HCT116 (cell line): ENCODE data around the gene POR.

Experiments
- EGR1 ChIP-seq: IDR thresholded peaks from 2 replicates; pipeline ENCODE4 v1.6.1; 2012; ENCODE audit warnings: low read depth
- ELF1 ChIP-seq: IDR thresholded peaks from 2 replicates; pipeline ENCODE4 v1.6.1; 2012; ENCODE audit warnings: low read depth, borderline replicate concordance
- EZH2 ChIP-seq: fragments of 200-600 bp; sonication (generic); IDR thresholded peaks from 2 replicates; pipeline ENCODE4 v1.6.1; 2017; ENCODE audit warnings: antibody characterized with exemption, mixed run types
- EZH2phosphoT487 ChIP-seq: fragments of 200-600 bp; IDR thresholded peaks from 2 replicates; pipeline ENCODE4 v1.6.1; 2018; ENCODE audit warnings: antibody characterized with exemption, borderline replicate concordance
- FOSL1 ChIP-seq: IDR thresholded peaks from 2 replicates; pipeline ENCODE4 v1.6.1; 2012; ENCODE audit warnings: low read depth
- JUND ChIP-seq: IDR thresholded peaks from 2 replicates; pipeline ENCODE4 v1.6.1; 2012
- POLR2A ChIP-seq: IDR thresholded peaks from 2 replicates; pipeline ENCODE4 v1.7.0; 2011; ENCODE audit warnings: borderline replicate concordance; ENCODE audit not compliant: insufficient read depth, insufficient read length; ENCODE audit errors: extremely low read depth
- POLR2AphosphoS5 ChIP-seq: IDR thresholded peaks from 2 replicates; pipeline ENCODE4 v1.6.1; 2011; ENCODE audit warnings: mild to moderate bottlenecking, low read depth, low read length, moderate library complexity
- SP1 ChIP-seq: IDR thresholded peaks from 2 replicates; pipeline ENCODE4 v1.6.1; 2012; ENCODE audit warnings: low read depth
- YY1 ChIP-seq: IDR thresholded peaks from 2 replicates; pipeline ENCODE4 v1.6.1; 2011; ENCODE audit warnings: low read length, low read depth, moderate library complexity, mild to moderate bottlenecking; ENCODE audit not compliant: insufficient replicate concordance; ENCODE audit errors: extremely low read depth
- TF ChIP-seq, protein P1 (sequence below), 3 experiments: fragments of 200-600 bp in 1 of 3; sonication (generic) in 1 of 3; IDR thresholded peaks in 2 of 3; conservative IDR thresholded peaks in 1 of 3; 2 replicates each; pipeline ENCODE4 v1.5.1; 2012 to 2017; ENCODE audit warnings: low read depth in 2 of 3, low read length in 2 of 3, antibody characterized with exemption in 1 of 3, borderline replicate concordance in 1 of 3, control low read depth in 1 of 3, mild to moderate bottlenecking in 1 of 3, mixed read lengths in 1 of 3, mixed run types in 1 of 3, moderate library complexity in 1 of 3; ENCODE audit not compliant: insufficient read depth in 1 of 3
- TF ChIP-seq, protein P2 (sequence below): IDR thresholded peaks from 2 replicates; pipeline ENCODE4 v1.6.1; 2012; ENCODE audit warnings: low read depth
- TF ChIP-seq, protein P3 (sequence below): IDR thresholded peaks from 2 replicates; pipeline ENCODE4 v1.6.1; 2012

DNA sequence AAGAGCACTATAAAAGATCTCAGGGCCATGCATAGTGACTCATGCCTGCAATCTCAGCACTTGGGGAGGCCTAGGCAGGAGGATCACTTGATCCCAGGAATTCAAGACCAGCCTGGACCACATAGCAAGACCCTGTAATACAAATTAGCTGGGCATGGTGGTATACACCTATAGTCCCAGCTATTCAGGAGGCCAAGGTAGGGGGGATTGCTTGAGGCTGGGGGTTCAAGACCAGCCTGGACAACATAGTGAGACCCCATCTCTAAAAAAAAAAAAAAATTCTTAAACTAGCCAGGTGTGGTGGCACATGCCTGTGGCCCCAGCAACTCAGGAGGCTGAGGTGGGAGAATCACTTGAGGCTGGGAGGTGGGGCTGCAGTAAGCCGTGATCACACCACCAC lies 117.0 kb downstream of the POR start:
- TF ChIP-seq EGR1 = no peak
- TF ChIP-seq, protein P1, sequence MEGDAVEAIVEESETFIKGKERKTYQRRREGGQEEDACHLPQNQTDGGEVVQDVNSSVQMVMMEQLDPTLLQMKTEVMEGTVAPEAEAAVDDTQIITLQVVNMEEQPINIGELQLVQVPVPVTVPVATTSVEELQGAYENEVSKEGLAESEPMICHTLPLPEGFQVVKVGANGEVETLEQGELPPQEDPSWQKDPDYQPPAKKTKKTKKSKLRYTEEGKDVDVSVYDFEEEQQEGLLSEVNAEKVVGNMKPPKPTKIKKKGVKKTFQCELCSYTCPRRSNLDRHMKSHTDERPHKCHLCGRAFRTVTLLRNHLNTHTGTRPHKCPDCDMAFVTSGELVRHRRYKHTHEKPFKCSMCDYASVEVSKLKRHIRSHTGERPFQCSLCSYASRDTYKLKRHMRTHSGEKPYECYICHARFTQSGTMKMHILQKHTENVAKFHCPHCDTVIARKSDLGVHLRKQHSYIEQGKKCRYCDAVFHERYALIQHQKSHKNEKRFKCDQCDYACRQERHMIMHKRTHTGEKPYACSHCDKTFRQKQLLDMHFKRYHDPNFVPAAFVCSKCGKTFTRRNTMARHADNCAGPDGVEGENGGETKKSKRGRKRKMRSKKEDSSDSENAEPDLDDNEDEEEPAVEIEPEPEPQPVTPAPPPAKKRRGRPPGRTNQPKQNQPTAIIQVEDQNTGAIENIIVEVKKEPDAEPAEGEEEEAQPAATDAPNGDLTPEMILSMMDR (IDR thresholded peaks at IDR 0.05 in 2 of 3, conservative IDR thresholded peaks at IDR 0.05 in 1 of 3; ENCODE audit: borderline replicate concordance in 1 of 3, insufficient read depth in 1 of 3, low read depth in 2 of 3, low read length in 2 of 3) = no peak
- no peak for TF ChIP-seq POLR2A
- no peak for TF ChIP-seq SP1
- TF ChIP-seq EZH2 = no peak
- no peak for TF ChIP-seq ELF1
- no peak for TF ChIP-seq JUND
- TF ChIP-seq, protein P2, sequence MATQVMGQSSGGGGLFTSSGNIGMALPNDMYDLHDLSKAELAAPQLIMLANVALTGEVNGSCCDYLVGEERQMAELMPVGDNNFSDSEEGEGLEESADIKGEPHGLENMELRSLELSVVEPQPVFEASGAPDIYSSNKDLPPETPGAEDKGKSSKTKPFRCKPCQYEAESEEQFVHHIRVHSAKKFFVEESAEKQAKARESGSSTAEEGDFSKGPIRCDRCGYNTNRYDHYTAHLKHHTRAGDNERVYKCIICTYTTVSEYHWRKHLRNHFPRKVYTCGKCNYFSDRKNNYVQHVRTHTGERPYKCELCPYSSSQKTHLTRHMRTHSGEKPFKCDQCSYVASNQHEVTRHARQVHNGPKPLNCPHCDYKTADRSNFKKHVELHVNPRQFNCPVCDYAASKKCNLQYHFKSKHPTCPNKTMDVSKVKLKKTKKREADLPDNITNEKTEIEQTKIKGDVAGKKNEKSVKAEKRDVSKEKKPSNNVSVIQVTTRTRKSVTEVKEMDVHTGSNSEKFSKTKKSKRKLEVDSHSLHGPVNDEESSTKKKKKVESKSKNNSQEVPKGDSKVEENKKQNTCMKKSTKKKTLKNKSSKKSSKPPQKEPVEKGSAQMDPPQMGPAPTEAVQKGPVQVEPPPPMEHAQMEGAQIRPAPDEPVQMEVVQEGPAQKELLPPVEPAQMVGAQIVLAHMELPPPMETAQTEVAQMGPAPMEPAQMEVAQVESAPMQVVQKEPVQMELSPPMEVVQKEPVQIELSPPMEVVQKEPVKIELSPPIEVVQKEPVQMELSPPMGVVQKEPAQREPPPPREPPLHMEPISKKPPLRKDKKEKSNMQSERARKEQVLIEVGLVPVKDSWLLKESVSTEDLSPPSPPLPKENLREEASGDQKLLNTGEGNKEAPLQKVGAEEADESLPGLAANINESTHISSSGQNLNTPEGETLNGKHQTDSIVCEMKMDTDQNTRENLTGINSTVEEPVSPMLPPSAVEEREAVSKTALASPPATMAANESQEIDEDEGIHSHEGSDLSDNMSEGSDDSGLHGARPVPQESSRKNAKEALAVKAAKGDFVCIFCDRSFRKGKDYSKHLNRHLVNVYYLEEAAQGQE = no peak
- TF ChIP-seq POLR2AphosphoS5 = no peak
- no peak for TF ChIP-seq YY1
- TF ChIP-seq, protein P3, sequence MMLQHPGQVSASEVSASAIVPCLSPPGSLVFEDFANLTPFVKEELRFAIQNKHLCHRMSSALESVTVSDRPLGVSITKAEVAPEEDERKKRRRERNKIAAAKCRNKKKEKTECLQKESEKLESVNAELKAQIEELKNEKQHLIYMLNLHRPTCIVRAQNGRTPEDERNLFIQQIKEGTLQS = no peak
- no peak for TF ChIP-seq FOSL1
- TF ChIP-seq EZH2phosphoT487 = no peak
